HUES6 (cell line): ENCODE measurements around the gene CCT2.
"Not testable (repeated sequence)": the region's sequence is repeated elsewhere in the genome, so short reads cannot be mapped to it uniquely, and the experiment has no call there.

ENCODE experiments used
- H3K27ac ChIP-seq: 2 replicates; pipeline ENCODE4 v1.7.0; 2013; ENCODE audit warnings: low read depth, mild to moderate bottlenecking, low read length, inconsistent platforms
- H3K27me3 ChIP-seq: 2 replicates; pipeline ENCODE4 v1.6.1; 2013; ENCODE audit warnings: low read length; ENCODE audit not compliant: control insufficient read depth, insufficient read depth
- H3K36me3 ChIP-seq: 2 replicates; pipeline ENCODE4 v1.6.1; 2013; ENCODE audit warnings: low read length; ENCODE audit not compliant: control insufficient read depth, insufficient read depth
- H3K4me1 ChIP-seq: 2 replicates; pipeline ENCODE4 v1.6.1; 2013; ENCODE audit warnings: low read length; ENCODE audit not compliant: control insufficient read depth, insufficient read depth
- H3K4me3 ChIP-seq: 2 replicates; pipeline ENCODE4 v1.5.1; 2013; ENCODE audit warnings: low read depth, low read length
- H3K9ac ChIP-seq: one replicate; pipeline ENCODE4 v1.6.1; 2013; ENCODE audit warnings: mild to moderate bottlenecking, low read length
- H3K9me3 ChIP-seq: 2 replicates; pipeline ENCODE4 v1.6.1; 2013; ENCODE audit warnings: low read depth, low read length; ENCODE audit not compliant: control insufficient read depth, insufficient read depth

Gene CCT2

DNA sequence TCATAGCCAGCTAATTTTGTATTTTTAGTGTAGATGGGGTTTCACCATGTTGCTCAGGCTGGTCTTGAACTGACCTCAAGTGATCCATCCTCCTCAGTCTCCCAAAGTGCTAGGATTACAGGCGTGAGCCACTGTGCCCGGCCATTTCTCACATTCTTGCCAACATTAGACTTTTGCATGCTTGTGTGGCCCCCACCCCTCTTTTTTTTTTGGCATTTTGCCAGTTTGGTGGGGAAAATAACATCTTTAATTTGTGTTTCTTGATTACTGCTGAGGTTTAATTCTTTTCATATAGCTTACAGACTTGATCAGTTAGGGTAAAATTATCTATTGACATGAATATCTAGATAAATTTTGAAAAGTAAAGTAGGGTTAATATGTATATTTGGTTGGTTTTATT lies 3.8 kb downstream of the CCT2 start:
- peaks cover 79% of the 10 kb centered on the region for H3K36me3 ChIP-seq
- H3K9ac ChIP-seq, result no peak overlapping the region
- no peak overlapping the region for H3K4me3 ChIP-seq
- H3K4me1 ChIP-seq, result no peaks in the 10 kb centered on the region
- no peak overlapping the region for H3K27ac ChIP-seq
- H3K27me3 ChIP-seq, result no peaks in the 10 kb centered on the region
- no peaks in the 10 kb centered on the region for H3K9me3 ChIP-seq

DNA sequence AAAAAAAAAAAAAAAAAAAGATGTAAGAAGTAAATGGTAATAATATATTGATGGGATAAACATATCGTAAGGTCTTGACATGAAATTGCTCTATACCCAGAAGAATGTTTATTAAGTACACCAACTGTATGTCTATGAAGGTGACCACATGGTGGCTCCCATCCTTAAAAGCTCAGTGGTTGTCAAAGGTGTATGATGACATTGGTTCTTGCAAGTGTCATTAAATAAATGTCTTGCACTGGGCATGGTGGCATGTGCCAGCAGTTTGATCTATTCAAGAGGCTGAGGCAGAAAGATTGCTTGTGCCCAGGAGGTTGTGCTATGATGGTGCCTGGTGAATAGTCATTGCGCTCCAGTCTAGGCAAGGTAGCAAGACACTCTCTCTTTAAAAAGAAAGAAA lies 10.4 kb downstream of the CCT2 start:
- no peaks in the 10 kb centered on the region for H3K4me1 ChIP-seq
- peaks cover 99% of the 10 kb centered on the region for H3K36me3 ChIP-seq
- no peak overlapping the region for H3K4me3 ChIP-seq
- H3K9me3 ChIP-seq, result no peaks in the 10 kb centered on the region
- H3K9ac ChIP-seq, result no peak overlapping the region
- H3K27ac ChIP-seq, result no peak overlapping the region
- H3K27me3 ChIP-seq, result no peaks in the 10 kb centered on the region

DNA sequence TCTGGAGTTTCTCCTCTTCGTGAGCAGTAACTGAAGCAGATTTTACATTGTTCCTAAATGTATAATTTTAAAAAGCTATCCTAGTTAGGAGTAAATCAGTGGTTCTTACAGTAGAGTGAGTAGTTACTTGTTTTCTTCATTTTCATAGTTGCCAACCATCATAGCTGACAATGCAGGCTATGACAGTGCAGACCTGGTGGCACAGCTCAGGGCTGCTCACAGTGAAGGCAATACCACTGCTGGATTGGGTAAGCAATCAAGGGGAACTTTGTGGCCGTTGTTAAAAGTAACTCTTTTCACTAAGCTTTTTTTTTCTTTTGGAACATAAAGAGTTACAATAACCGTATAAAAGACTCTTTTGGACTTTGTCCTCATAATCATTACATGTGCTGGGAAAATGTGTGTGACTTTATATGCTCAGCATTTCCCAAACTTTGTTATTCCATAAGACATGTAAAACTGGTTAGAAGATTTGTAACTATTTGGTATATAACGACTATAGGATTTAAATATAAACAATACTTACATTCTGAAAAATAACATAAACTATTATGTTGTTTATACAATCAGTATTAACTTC lies 13.0 kb downstream of the CCT2 start:
- Histone ChIP-seq H3K9ac (no peak overlapping the region), H3K36me3 (peaks cover 96% of the 10 kb centered on the region), H3K4me1 (no peaks in the 10 kb centered on the region), H3K4me3 (no peak overlapping the region), H3K9me3 (no peaks in the 10 kb centered on the region), H3K27ac (no peak overlapping the region), H3K27me3 (no peaks in the 10 kb centered on the region)

DNA sequence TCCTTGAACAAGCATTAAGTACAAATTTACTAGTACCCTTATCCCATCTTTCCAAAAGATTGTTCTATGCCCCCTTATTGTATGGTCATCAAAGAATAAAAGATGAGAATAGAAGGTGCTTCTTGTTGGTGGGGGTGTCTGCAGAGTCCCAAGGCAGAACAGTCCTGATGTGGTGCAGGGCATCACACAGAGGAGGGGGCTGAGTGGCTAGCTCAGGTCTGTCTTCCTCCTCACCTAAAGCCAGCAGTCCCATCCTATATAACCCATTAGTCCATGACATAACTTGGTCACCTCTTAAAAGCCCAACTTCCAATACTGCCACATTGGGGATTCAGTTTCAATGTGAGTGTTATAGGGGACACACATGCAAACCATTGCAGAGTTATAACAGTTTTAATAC lies 15.5 kb downstream of the CCT2 start:
- H3K9ac ChIP-seq, result no peak overlapping the region
- no peak overlapping the region for H3K4me3 ChIP-seq
- no peak overlapping the region for H3K27ac ChIP-seq
- H3K36me3 ChIP-seq, result peaks cover 74% of the 10 kb centered on the region
- H3K9me3 ChIP-seq, result no peaks in the 10 kb centered on the region
- no peaks in the 10 kb centered on the region for H3K27me3 ChIP-seq
- H3K4me1 ChIP-seq, result no peaks in the 10 kb centered on the region

GRCh38 chr12:69601962-69602685 lies 16.9 kb downstream of the CCT2 start:
- Histone ChIP-seq H3K4me3 (no peak overlapping the region), H3K9ac (no peak overlapping the region), H3K27me3 (no peaks in the 10 kb centered on the region), H3K9me3 (no peaks in the 10 kb centered on the region), H3K4me1 (no peaks in the 10 kb centered on the region), H3K36me3 (peaks cover 62% of the 10 kb centered on the region), H3K27ac (no peak overlapping the region)

- H3K4me3 ChIP-seq, result no peak overlapping the region
- no peaks in the 10 kb centered on the region for H3K27me3 ChIP-seq
- no peaks in the 10 kb centered on the region for H3K4me1 ChIP-seq
- H3K36me3 ChIP-seq, result peaks cover 54% of the 10 kb centered on the region
- no peaks in the 10 kb centered on the region for H3K9me3 ChIP-seq
- H3K27ac ChIP-seq, result no peak overlapping the region
- no peak overlapping the region for H3K9ac ChIP-seq
Observed at GRCh38 chr12:69602954-69603353, 17.7 kb downstream of the CCT2 start.

DNA sequence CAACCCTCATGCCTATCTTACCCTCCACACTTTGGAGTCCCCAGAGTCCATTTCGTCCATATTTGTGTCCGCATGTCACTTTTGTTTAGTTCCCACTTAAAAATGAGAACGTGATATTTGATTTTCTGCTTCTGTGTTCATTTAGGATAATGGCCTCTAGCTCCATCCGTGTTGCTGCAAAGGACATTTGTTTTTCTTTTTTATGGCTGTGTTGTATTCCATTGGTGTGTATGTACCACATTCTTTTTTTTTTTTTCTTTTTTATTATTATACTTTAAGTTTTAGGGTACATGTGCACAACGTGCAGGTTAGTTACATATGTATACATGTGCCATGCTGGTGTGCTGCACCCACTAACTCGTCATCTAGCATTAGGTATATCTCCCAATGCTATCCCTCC lies 18.3 kb downstream of the CCT2 start:
- not testable (repeated sequence) for H3K4me1 ChIP-seq, H3K9ac ChIP-seq, H3K4me3 ChIP-seq, H3K27ac ChIP-seq, H3K9me3 ChIP-seq, H3K27me3 ChIP-seq
- H3K36me3 ChIP-seq, result peaks cover 48% of the 10 kb centered on the region

- H3K9ac ChIP-seq, H3K27me3 ChIP-seq, H3K9me3 ChIP-seq, H3K4me3 ChIP-seq, H3K27ac ChIP-seq, H3K4me1 ChIP-seq: not testable (repeated sequence)
- H3K36me3 ChIP-seq, result peaks cover 40% of the 10 kb centered on the region
Observed at GRCh38 chr12:69604275-69604674, 19.0 kb downstream of the CCT2 start.

GRCh38 chr12:69608114-69608513 lies 22.9 kb downstream of the CCT2 start:
- peaks cover 5% of the 10 kb centered on the region for H3K36me3 ChIP-seq
- no peak overlapping the region for H3K27ac ChIP-seq
- no peaks in the 10 kb centered on the region for H3K27me3 ChIP-seq
- no peaks in the 10 kb centered on the region for H3K9me3 ChIP-seq
- H3K9ac ChIP-seq, result no peak overlapping the region
- no peak overlapping the region for H3K4me3 ChIP-seq
- no peaks in the 10 kb centered on the region for H3K4me1 ChIP-seq

GRCh38 chr12:69610126-69610525 lies 24.9 kb downstream of the CCT2 start:
- H3K9ac ChIP-seq, result no peak overlapping the region
- H3K4me1 ChIP-seq, result no peaks in the 10 kb centered on the region
- H3K9me3 ChIP-seq, result no peaks in the 10 kb centered on the region
- H3K27me3 ChIP-seq, result no peaks in the 10 kb centered on the region
- H3K4me3 ChIP-seq, result no peak overlapping the region
- no peaks in the 10 kb centered on the region for H3K36me3 ChIP-seq
- no peak overlapping the region for H3K27ac ChIP-seq

- Histone ChIP-seq H3K9me3 (no peaks in the 10 kb centered on the region), H3K4me1 (no peaks in the 10 kb centered on the region), H3K36me3 (no peaks in the 10 kb centered on the region), H3K27me3 (no peaks in the 10 kb centered on the region), H3K4me3 (no peak within 1 kb of the TSS), H3K9ac (no peak within 1 kb of the TSS), H3K27ac (no peak within 1 kb of the TSS)
Observed at GRCh38 chr12:69610729-69611128, 25.5 kb downstream of the CCT2 start, which contains the start of gene LRRC10. Gene LRRC10 (minus strand): TSS chr12:69610907. CDS start chr12:69610838, 69 bp downstream.
